ENCODE measurements around the gene MSH2.
"Not testable (repeated sequence)": the region's sequence is repeated elsewhere in the genome, so short reads cannot be mapped to it uniquely, and the experiment has no call there.

The MSH2 gene

GRCh38 chr2:47402805-47403608, at the start of gene MSH2:
Gene MSH2 (plus strand): TSS chr2:47403156. CDS start chr2:47403192, 36 bp downstream.
- DNase-seq, result peak; percentile 87 to 90

GRCh38 chr2:47354013-47354847, 48.7 kb upstream of the MSH2 start:
- DNase-seq, result no peak

- no peak for DNase-seq
Observed at GRCh38 chr2:47354848-47355204, 48.1 kb upstream of the MSH2 start.

GRCh38 chr2:47357483-47357882, 45.5 kb upstream of the MSH2 start:
- no peak for DNase-seq

- no peak for DNase-seq
Observed at GRCh38 chr2:47359375-47359868, 43.5 kb upstream of the MSH2 start.

- no peak for DNase-seq
Observed at GRCh38 chr2:47360283-47360682, 42.7 kb upstream of the MSH2 start.

GRCh38 chr2:47360927-47361326, 42.0 kb upstream of the MSH2 start:
- DNase-seq, result no peak

- DNase-seq, result not testable (repeated sequence)
Observed at GRCh38 chr2:47361505-47362229, 41.3 kb upstream of the MSH2 start.

- DNase-seq, result peak; percentile 30 to 32
Observed at GRCh38 chr2:47373747-47374146, 29.2 kb upstream of the MSH2 start.

- DNase-seq, result no peak
Observed at GRCh38 chr2:47375307-47375706, 27.6 kb upstream of the MSH2 start.

GRCh38 chr2:47379384-47379783, 23.6 kb upstream of the MSH2 start:
- DNase-seq, result no peak

GRCh38 chr2:47381408-47381807, 21.5 kb upstream of the MSH2 start:
- DNase-seq, result no peak

- no peak for DNase-seq
Observed at GRCh38 chr2:47386551-47386950, 16.4 kb upstream of the MSH2 start.

GRCh38 chr2:47388888-47389287, 14.1 kb upstream of the MSH2 start:
- no peak for DNase-seq

GRCh38 chr2:47389692-47390091, 13.3 kb upstream of the MSH2 start:
- no peak for DNase-seq

- DNase-seq, result no peak
Observed at GRCh38 chr2:47401789-47402554, 984 bp upstream of the MSH2 start.

- peak in 1 of 2 donors; percentile 42 for DNase-seq
Observed at GRCh38 chr2:47402555-47402804, 476 bp upstream of the MSH2 start.

- DNase-seq, result no peak
Observed at GRCh38 chr2:47403609-47404193, 745 bp downstream of the MSH2 start.

- no peak for DNase-seq
Observed at GRCh38 chr2:47404356-47404755, 1.4 kb downstream of the MSH2 start.

GRCh38 chr2:47405757-47406156, 2.8 kb downstream of the MSH2 start:
- DNase-seq, result no peak

GRCh38 chr2:47406649-47407330, 3.8 kb downstream of the MSH2 start:
- DNase-seq, result not testable (repeated sequence)

- not testable (repeated sequence) for DNase-seq
Observed at GRCh38 chr2:47407976-47408375, 5.0 kb downstream of the MSH2 start.

Data from hippocampal formation (tissue), 2 donors.